ENCODE data around the gene BPIFB4. TPM values are rescaled to one million over a fixed set of nuclear protein-coding genes. Genes with fewer than 3 reads are reported as not detected.

Gene BPIFB4
- total and polyA plus RNA-seq, 2 donors (not counting 1 experiment from before 2014, with no cell fraction given): not detected

DNA sequence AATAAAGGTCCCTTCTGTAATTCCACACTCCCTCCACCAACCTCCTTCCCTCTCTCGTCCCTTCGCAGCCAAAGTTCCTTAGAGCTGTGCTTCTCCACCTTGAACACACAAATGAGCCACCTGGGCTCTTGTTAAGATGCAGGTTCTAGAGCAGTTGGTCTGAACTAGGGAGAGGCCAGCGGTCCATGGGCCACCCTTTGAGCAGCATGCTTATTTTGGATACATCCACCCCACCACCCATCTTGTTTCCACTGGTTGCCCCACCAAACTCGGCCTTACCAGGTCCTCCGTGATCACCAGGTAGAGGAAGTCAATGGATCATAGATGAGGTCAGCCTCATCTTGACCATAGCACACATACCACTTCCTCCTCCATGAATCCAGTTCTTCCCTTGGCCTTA lies 81.2 kb downstream of the BPIFB4 start:
- no peak for TF ChIP-seq EZH2 (IDR thresholded peaks at IDR 0.05; ENCODE audit: borderline replicate concordance, insufficient read depth, low read depth, low read length, poor library complexity, severe bottlenecking)
- TF ChIP-seq, protein P1, sequence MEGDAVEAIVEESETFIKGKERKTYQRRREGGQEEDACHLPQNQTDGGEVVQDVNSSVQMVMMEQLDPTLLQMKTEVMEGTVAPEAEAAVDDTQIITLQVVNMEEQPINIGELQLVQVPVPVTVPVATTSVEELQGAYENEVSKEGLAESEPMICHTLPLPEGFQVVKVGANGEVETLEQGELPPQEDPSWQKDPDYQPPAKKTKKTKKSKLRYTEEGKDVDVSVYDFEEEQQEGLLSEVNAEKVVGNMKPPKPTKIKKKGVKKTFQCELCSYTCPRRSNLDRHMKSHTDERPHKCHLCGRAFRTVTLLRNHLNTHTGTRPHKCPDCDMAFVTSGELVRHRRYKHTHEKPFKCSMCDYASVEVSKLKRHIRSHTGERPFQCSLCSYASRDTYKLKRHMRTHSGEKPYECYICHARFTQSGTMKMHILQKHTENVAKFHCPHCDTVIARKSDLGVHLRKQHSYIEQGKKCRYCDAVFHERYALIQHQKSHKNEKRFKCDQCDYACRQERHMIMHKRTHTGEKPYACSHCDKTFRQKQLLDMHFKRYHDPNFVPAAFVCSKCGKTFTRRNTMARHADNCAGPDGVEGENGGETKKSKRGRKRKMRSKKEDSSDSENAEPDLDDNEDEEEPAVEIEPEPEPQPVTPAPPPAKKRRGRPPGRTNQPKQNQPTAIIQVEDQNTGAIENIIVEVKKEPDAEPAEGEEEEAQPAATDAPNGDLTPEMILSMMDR (IDR thresholded peaks at IDR 0.05): no peak
- CTCF ChIA-PET: no interaction called here

More for the DNA sequence above, 81.2 kb downstream of the BPIFB4 start:
- ATAC-seq (ENCODE audit: low read depth) (no peak), DNase-seq (no peak)
- Histone ChIP-seq H3K9me3 (ENCODE audit: control extremely low read depth in 1 of 3, control insufficient read depth in 2 of 3, insufficient read depth in 1 of 3, low read length in 2 of 3) (no peaks in the 10 kb centered on the region), H3K27ac (ENCODE audit: low read length in 2 of 2) (no peak overlapping the region), H3K4me2 (replicated peaks; ENCODE audit: low read depth, low read length, poor library complexity, severe bottlenecking) (no peak overlapping the region), H3K9ac (ENCODE audit: low read length) (no peak overlapping the region), H2AFZ (ENCODE audit: insufficient read depth, low read depth, low read length, poor library complexity, severe bottlenecking) (no peak overlapping the region), H4K20me1 (ENCODE audit: control insufficient read depth, insufficient read depth, low read length, poor library complexity, severe bottlenecking) (no peaks in the 10 kb centered on the region), H3K36me3 (replicated peaks in 1 of 2; ENCODE audit: control extremely low read depth in 1 of 2, control insufficient read depth in 1 of 2, extremely low read depth in 1 of 2, insufficient read depth in 2 of 2, low read length in 1 of 2) (no peaks in the 10 kb centered on the region), H3K27me3 (replicated peaks in 1 of 4; ENCODE audit: control extremely low read depth in 1 of 4, control insufficient read depth in 3 of 4, insufficient read depth in 4 of 4, low read length in 3 of 4) (peaks cover 0 to 3% (median 0%) of the 10 kb centered on the region in 4 experiments), H3K79me2 (ENCODE audit: control insufficient read depth, insufficient read depth, low read length) (no peaks in the 10 kb centered on the region), H3K4me3 (ENCODE audit: control extremely low read depth in 1 of 5, extremely low read depth in 1 of 5, insufficient read depth in 1 of 5, low read depth in 2 of 5, low read length in 4 of 5) (no peak overlapping the region), H3K4me1 (ENCODE audit: control insufficient read depth in 2 of 2, insufficient read depth in 2 of 2, low read length in 2 of 2) (no peaks in the 10 kb centered on the region)
- POLR2A ChIA-PET: no interaction called here
- Mint-ChIP-seq H3K4me1 (no peaks in the 10 kb centered on the region), H3K9me3 (ENCODE audit: insufficient read depth) (no peaks in the 10 kb centered on the region), H3K27ac (no peak overlapping the region), H3K27me3 (peaks cover 12% of the 10 kb centered on the region), H3K4me3 (no peak overlapping the region)
- WGBS (ENCODE audit: insufficient coverage): 83% methylated on average over 2 of the region's 5 CpGs
- intact Hi-C loops (cut with micrococcal nuclease): no loop called here

Other genes with a start within 250 kb of the BPIFB4 start
- 2.3 and 3.8 TPM in 2 replicates for gene EFCAB8, start 220.7 kb upstream of the BPIFB4 start, total RNA-seq
- gene EFCAB8, start 220.7 kb upstream of the BPIFB4 start, polyA plus RNA-seq: 0.65 and 0.72 TPM in 2 replicates
- not detected in 2 replicates for gene SUN5, start 75.2 kb upstream of the BPIFB4 start, total RNA-seq
- gene SUN5, start 75.2 kb upstream of the BPIFB4 start, polyA plus RNA-seq: not detected in 2 replicates
- gene BPIFB2, start 71.9 kb upstream of the BPIFB4 start, total RNA-seq: not detected in 2 replicates
- gene BPIFB2, start 71.9 kb upstream of the BPIFB4 start, polyA plus RNA-seq: not detected in 2 replicates
- gene BPIFB6, start 48.0 kb upstream of the BPIFB4 start, total RNA-seq: not detected in 2 replicates
- gene BPIFB6, start 48.0 kb upstream of the BPIFB4 start, polyA plus RNA-seq: not detected in 2 replicates
- gene BPIFB3, start 25.7 kb upstream of the BPIFB4 start, total RNA-seq: not detected in 2 replicates
- not detected in 2 replicates for gene BPIFB3, start 25.7 kb upstream of the BPIFB4 start, polyA plus RNA-seq
- gene BPIFA2, start 88.5 kb downstream of the BPIFB4 start, total RNA-seq: not detected in 2 replicates
- gene BPIFA2, start 88.5 kb downstream of the BPIFB4 start, polyA plus RNA-seq: not detected in 2 replicates
- not detected in 2 replicates for gene BPIFA3, start 137.7 kb downstream of the BPIFB4 start, total RNA-seq
- gene BPIFA3, start 137.7 kb downstream of the BPIFB4 start, polyA plus RNA-seq: not detected in 2 replicates
- not detected in 2 replicates for gene BPIFA1, start 156.4 kb downstream of the BPIFB4 start, total RNA-seq
- not detected in 2 replicates for gene BPIFA1, start 156.4 kb downstream of the BPIFB4 start, polyA plus RNA-seq
- not detected in 2 replicates for gene BPIFB1, start 203.6 kb downstream of the BPIFB4 start, total RNA-seq
- gene BPIFB1, start 203.6 kb downstream of the BPIFB4 start, polyA plus RNA-seq: not detected in 2 replicates